ENCODE measurements around the gene ESR1.
"Not testable (repeated sequence)": the region's sequence is repeated elsewhere in the genome, so short reads cannot be mapped to it uniquely, and the experiment has no call there.

ESR1 gene

GRCh38 chr6:151899796-151900195 lies 92.3 kb downstream of the ESR1 start:
- not testable (repeated sequence) for FAIRE-seq

- no peak for FAIRE-seq
These were observed 92.8 kb downstream of the ESR1 start for GRCh38 chr6:151900256-151900655.

- no peak for FAIRE-seq
These were observed 93.5 kb downstream of the ESR1 start for GRCh38 chr6:151901009-151901411.

GRCh38 chr6:151904631-151905030 lies 97.1 kb downstream of the ESR1 start:
- no peak for FAIRE-seq

- no peak for FAIRE-seq
These were observed 97.6 kb downstream of the ESR1 start for GRCh38 chr6:151905072-151905471.

GRCh38 chr6:151905854-151906253 lies 98.4 kb downstream of the ESR1 start:
- no peak for FAIRE-seq

- no peak for FAIRE-seq
These were observed 103.9 kb downstream of the ESR1 start for GRCh38 chr6:151911401-151911800.

- FAIRE-seq, result no peak
These were observed 107.0 kb downstream of the ESR1 start for GRCh38 chr6:151914484-151914883.

GRCh38 chr6:151916075-151916474 lies 108.6 kb downstream of the ESR1 start:
- FAIRE-seq, result no peak

- no peak for FAIRE-seq
These were observed 109.2 kb downstream of the ESR1 start for GRCh38 chr6:151916680-151917164.

GRCh38 chr6:151917531-151918329 lies 110.2 kb downstream of the ESR1 start:
- no peak for FAIRE-seq

GRCh38 chr6:151940307-151940706 lies 132.8 kb downstream of the ESR1 start:
- no peak for FAIRE-seq

GRCh38 chr6:151948002-151948743 lies 140.7 kb downstream of the ESR1 start:
- no peak for FAIRE-seq

GRCh38 chr6:151958332-151958731 lies 150.8 kb downstream of the ESR1 start:
- FAIRE-seq, result no peak

- FAIRE-seq, result no peak
These were observed 151.6 kb downstream of the ESR1 start for GRCh38 chr6:151959086-151959485.

GRCh38 chr6:151961809-151962208 lies 154.3 kb downstream of the ESR1 start:
- no peak for FAIRE-seq

- peak; percentile 12 for FAIRE-seq
These were observed 154.9 kb downstream of the ESR1 start for GRCh38 chr6:151962246-151962846.

GRCh38 chr6:151963001-151963400 lies 155.5 kb downstream of the ESR1 start:
- FAIRE-seq, result no peak

- FAIRE-seq, result not testable (repeated sequence)
These were observed 156.9 kb downstream of the ESR1 start for GRCh38 chr6:151964412-151964811.

GRCh38 chr6:151974061-151974617 lies 166.7 kb downstream of the ESR1 start:
- no peak for FAIRE-seq

GRCh38 chr6:151975795-151976194 lies 168.3 kb downstream of the ESR1 start:
- no peak for FAIRE-seq

GRCh38 chr6:151988199-151988598 lies 180.7 kb downstream of the ESR1 start:
- not testable (repeated sequence) for FAIRE-seq

GRCh38 chr6:151992091-151992490 lies 184.6 kb downstream of the ESR1 start:
- FAIRE-seq, result no peak
